ENCODE results near the gene XRCC1.

DNA sequence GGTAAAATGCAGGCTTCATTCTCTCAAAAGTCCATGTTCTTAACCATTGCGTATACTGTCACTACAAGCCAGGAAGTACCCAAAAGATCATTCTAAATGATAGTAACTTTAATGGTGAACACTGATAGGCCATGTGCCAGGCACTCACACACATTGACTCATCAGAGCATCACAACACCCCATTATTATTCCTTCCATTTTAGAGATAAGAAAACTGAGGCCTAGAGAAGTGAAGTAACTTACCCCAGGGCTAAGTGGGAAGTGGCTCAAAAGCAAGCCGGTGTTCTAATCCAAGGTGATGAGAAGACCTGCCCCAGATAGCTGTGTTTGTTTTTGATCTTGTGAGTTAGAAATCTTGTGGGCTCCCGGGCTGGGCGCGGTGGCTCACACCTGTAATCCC is 69.4 kb downstream of the XRCC1 start:
- TF ChIP-seq, protein P1, sequence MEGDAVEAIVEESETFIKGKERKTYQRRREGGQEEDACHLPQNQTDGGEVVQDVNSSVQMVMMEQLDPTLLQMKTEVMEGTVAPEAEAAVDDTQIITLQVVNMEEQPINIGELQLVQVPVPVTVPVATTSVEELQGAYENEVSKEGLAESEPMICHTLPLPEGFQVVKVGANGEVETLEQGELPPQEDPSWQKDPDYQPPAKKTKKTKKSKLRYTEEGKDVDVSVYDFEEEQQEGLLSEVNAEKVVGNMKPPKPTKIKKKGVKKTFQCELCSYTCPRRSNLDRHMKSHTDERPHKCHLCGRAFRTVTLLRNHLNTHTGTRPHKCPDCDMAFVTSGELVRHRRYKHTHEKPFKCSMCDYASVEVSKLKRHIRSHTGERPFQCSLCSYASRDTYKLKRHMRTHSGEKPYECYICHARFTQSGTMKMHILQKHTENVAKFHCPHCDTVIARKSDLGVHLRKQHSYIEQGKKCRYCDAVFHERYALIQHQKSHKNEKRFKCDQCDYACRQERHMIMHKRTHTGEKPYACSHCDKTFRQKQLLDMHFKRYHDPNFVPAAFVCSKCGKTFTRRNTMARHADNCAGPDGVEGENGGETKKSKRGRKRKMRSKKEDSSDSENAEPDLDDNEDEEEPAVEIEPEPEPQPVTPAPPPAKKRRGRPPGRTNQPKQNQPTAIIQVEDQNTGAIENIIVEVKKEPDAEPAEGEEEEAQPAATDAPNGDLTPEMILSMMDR (IDR thresholded peaks at IDR 0.05; ENCODE audit: borderline replicate concordance, extremely low read depth, low read length, poor library complexity, severe bottlenecking), result no peak
- TF ChIP-seq EZH2 (IDR thresholded peaks at IDR 0.05; ENCODE audit: borderline replicate concordance, low read depth, low read length, severe bottlenecking), result no peak
